Loucy (cell line): ENCODE results near the gene KLHL30.

Experiments
- H2AFZ ChIP-seq: fragments of 200-600 bp; sonication (generic); 2 replicates; pipeline ENCODE4 v1.6.0; 2016; ENCODE audit warnings: antibody characterized with exemption, mild to moderate bottlenecking, low read length, moderate library complexity
- H3F3A ChIP-seq: fragments of 200-600 bp; 2 replicates; pipeline ENCODE4 v1.6.0; 2016; ENCODE audit warnings: antibody characterized with exemption, low read depth, mild to moderate bottlenecking
- H3K27me3 ChIP-seq: fragments of 200-600 bp; sonication (generic); 2 replicates; pipeline ENCODE4 v1.6.1; 2014; ENCODE audit warnings: low read length, mild to moderate bottlenecking; ENCODE audit not compliant: insufficient read depth, poor library complexity, severe bottlenecking
- H3K36me3 ChIP-seq: fragments of 200-600 bp; sonication (generic); 2 replicates; pipeline ENCODE4 v1.6.1; 2016; ENCODE audit warnings: low read length; ENCODE audit not compliant: insufficient read depth
- H3K4me1 ChIP-seq: fragments of 200-600 bp; sonication (generic); 2 replicates; pipeline ENCODE4 v1.5.1; 2014; ENCODE audit warnings: low read length, mild to moderate bottlenecking; ENCODE audit not compliant: insufficient read depth, poor library complexity, severe bottlenecking
- H3K4me2 ChIP-seq: fragments of 200-600 bp; sonication (generic); 2 replicates; pipeline ENCODE4 v1.6.0; 2014; ENCODE audit warnings: antibody characterized with exemption, low read length, low read depth, mild to moderate bottlenecking; ENCODE audit not compliant: poor library complexity, severe bottlenecking
- H3K4me3 ChIP-seq: fragments of 200-600 bp; sonication (generic); 2 replicates; pipeline ENCODE4 v1.5.1; 2014; ENCODE audit warnings: low read length, mild to moderate bottlenecking, mixed read lengths; ENCODE audit not compliant: poor library complexity, severe bottlenecking
- H3K79me2 ChIP-seq: fragments of 200-600 bp; sonication (generic); 2 replicates; pipeline ENCODE4 v1.6.1; 2014; ENCODE audit warnings: low read length; ENCODE audit not compliant: insufficient read depth
- H3K9ac ChIP-seq: fragments of 200-600 bp; sonication (generic); 2 replicates; pipeline ENCODE4 v1.6.0; 2014; ENCODE audit warnings: mild to moderate bottlenecking, low read depth, low read length, moderate library complexity; ENCODE audit not compliant: poor library complexity, severe bottlenecking
- H3K9me2 ChIP-seq: fragments of 200-600 bp; sonication (generic); replicated peaks from 2 replicates; pipeline ENCODE4 v1.6.1; 2016; ENCODE audit warnings: low read depth, low read length, mixed read lengths
- H3K9me3 ChIP-seq: fragments of 200-600 bp; sonication (generic); 2 replicates; pipeline ENCODE4 v1.6.1; 2014; ENCODE audit warnings: mild to moderate bottlenecking, antibody characterized with exemption, low read length, low read depth; ENCODE audit not compliant: insufficient read depth
- H4K20me1 ChIP-seq: fragments of 200-600 bp; sonication (generic); 2 replicates; pipeline ENCODE4 v1.6.0; 2014; ENCODE audit warnings: antibody characterized with exemption, low read length, mild to moderate bottlenecking; ENCODE audit not compliant: insufficient read depth, poor library complexity, severe bottlenecking
- EZH2phosphoT487 ChIP-seq: fragments of 200-600 bp; IDR thresholded peaks from 2 replicates; pipeline ENCODE4 v1.6.1; 2018; ENCODE audit warnings: antibody characterized with exemption, mild to moderate bottlenecking, moderate library complexity, borderline replicate concordance
- TF ChIP-seq, protein P1 (sequence below): fragments of 200-600 bp; sonication (generic); conservative IDR thresholded peaks from 2 replicates; pipeline ENCODE4 v1.5.1; 2014; ENCODE audit warnings: mild to moderate bottlenecking, antibody characterized with exemption, low read length

Gene KLHL30

DNA sequence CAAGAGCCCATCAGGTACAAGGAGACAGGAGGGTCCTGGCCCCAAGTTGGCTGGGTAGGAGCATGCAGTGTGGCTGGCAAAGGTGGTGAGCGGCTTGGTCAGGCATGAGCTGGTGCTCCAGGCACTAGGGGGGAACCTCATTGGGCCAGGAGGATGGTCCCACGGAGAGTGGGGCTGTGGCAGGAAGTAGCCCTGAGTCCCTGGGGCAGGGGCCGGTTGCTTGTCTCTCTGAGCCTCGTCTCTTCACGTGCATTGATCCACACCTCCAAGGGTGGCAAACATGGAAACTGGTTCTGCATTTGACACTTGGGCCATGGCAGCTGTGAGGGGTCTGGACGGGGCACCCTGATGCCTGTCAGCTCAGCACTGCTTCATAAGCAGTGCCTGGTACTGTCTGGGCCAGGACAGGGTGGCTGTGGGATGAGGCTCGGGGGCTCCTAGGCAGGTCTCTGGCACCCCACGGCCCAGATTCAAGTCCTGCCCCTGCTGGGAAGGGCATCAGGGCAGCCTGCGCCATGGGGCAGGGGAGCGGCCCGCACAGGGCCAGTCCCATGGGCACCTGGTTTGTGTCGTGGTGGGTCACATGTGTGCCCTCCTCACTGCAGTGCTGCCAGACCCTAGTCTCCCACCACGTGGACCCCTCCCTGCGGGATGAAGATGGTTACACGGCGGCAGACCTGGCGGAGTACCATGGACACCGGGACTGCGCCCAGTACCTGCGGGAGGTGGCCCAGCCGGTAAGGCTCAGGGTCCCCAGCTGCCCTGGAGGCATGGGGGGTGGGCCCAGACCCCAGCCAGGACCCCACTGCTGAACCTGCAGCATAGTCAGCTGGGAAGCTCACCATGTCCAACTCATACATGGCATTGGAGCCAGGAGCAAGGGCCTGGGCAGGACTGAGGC is 21.9 kb upstream of the KLHL30 start:
- Histone ChIP-seq H3F3A (no peaks in the 10 kb centered on the region), H2AFZ (no peak overlapping the region), H3K4me2 (no peak overlapping the region), H4K20me1 (no peaks in the 10 kb centered on the region), H3K4me1 (no peaks in the 10 kb centered on the region), H3K79me2 (no peaks in the 10 kb centered on the region), H3K36me3 (no peaks in the 10 kb centered on the region), H3K9ac (no peak overlapping the region), H3K4me3 (no peak overlapping the region), H3K27me3 (no peaks in the 10 kb centered on the region), H3K9me2 (no peaks in the 10 kb centered on the region), H3K9me3 (0 out of 2 replicates have a peak, but pooled peaks cover 3% of the 10 kb centered on the region)
- no peak for TF ChIP-seq EZH2phosphoT487
- TF ChIP-seq, protein P1, sequence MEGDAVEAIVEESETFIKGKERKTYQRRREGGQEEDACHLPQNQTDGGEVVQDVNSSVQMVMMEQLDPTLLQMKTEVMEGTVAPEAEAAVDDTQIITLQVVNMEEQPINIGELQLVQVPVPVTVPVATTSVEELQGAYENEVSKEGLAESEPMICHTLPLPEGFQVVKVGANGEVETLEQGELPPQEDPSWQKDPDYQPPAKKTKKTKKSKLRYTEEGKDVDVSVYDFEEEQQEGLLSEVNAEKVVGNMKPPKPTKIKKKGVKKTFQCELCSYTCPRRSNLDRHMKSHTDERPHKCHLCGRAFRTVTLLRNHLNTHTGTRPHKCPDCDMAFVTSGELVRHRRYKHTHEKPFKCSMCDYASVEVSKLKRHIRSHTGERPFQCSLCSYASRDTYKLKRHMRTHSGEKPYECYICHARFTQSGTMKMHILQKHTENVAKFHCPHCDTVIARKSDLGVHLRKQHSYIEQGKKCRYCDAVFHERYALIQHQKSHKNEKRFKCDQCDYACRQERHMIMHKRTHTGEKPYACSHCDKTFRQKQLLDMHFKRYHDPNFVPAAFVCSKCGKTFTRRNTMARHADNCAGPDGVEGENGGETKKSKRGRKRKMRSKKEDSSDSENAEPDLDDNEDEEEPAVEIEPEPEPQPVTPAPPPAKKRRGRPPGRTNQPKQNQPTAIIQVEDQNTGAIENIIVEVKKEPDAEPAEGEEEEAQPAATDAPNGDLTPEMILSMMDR = no peak

DNA sequence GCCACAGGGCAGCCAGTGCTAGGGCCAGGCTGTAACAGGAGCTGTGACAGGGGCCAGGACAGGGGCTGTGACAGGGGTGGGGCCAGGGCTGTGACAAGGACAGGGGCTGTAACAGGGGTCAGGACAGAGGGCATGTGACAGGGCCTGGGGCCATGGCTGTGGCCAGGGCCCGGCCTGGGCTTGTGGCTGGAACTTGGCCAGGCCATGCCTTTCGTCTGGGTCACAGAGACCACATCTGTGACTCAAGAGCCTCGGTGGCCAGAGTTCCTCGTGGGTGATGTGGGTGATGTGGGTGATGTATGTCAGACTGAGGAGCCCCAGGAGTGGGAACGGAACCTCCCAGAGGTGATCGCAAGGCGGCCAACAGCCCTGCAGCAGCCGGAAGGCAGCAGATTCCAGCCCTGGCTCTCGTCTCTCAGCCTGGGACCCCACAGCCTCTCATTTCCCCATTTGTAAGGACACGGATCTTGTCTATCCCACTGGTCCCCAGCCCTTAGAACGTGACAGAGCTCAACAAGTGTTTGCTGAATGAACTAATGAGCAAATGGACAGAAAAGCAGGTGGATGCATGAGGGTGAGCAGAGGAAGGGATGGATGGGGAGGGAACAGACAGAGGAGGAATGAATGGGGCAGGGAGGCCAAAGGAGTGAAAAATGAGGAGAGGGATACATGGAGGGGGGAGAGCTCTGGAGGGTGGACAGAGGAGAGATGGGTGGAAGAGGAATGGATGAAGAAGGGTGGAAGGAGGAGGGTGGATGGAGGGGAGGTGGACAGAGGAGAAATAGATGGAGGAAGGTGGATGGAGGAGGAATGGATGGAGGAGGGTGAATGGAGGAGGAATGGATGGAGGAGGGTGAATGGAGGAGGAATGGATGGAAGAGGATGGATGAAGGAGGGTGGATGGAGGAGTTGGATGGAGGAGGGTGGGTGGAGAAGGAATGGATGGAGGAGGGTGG is 21.0 kb upstream of the KLHL30 start:
- Histone ChIP-seq H3K79me2 (no peaks in the 10 kb centered on the region), H3K4me1 (no peaks in the 10 kb centered on the region), H4K20me1 (no peaks in the 10 kb centered on the region), H2AFZ (no peak overlapping the region), H3K9me2 (no peaks in the 10 kb centered on the region), H3K27me3 (no peaks in the 10 kb centered on the region), H3F3A (no peaks in the 10 kb centered on the region), H3K4me3 (no peak overlapping the region), H3K9me3 (0 out of 2 replicates have a peak, but pooled peaks cover 3% of the 10 kb centered on the region), H3K9ac (no peak overlapping the region), H3K4me2 (no peak overlapping the region), H3K36me3 (no peaks in the 10 kb centered on the region)
- TF ChIP-seq, protein P1 = no peak
- no peak for TF ChIP-seq EZH2phosphoT487

DNA sequence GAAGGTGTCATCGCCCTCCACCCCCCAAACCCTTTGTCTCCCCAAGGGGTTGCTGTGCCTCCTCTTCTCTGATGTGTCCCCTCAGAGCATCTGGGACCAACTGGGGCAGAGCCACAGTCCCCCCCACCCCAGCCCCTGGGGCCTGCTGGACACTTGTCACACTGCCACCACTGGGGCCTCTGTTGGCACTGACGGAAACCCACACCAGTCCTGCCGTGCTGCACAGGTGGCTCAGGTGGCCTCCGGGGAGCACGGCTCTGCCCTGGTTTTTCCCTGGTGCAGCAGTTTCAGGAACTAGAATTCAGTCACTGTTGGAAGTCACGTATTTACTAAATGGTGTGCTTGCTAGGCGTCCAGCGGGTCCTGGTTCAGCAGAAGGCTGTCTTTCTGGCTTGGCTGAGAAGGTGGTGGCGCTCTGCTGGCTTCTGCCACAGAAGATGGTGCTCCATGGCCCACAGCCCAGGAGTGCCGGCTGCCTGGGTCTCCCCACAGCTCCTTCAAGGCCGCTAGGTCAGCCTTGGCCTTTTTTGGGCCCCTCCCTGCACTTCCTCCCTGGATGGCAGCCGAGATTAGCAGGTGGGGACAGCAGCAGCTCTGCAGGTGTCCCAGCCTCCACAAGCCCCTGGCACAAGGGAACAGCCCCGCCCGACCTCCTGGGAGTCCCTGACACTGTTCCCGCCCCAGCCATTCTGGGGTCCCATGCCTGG is 18.6 kb upstream of the KLHL30 start:
- Histone ChIP-seq H4K20me1 (no peaks in the 10 kb centered on the region), H3K79me2 (no peaks in the 10 kb centered on the region), H3K4me2 (no peak overlapping the region), H3K9ac (no peak overlapping the region), H3K9me3 (no peaks in the 10 kb centered on the region), H3K9me2 (no peaks in the 10 kb centered on the region), H3K4me1 (no peaks in the 10 kb centered on the region), H3K4me3 (no peak overlapping the region), H2AFZ (no peak overlapping the region), H3K36me3 (no peaks in the 10 kb centered on the region), H3K27me3 (no peaks in the 10 kb centered on the region), H3F3A (no peaks in the 10 kb centered on the region)
- no peak for TF ChIP-seq EZH2phosphoT487
- TF ChIP-seq, protein P1 = no peak
